Measurements from ENCODE around the gene KNSTRN.

KNSTRN gene

GRCh38 chr15:40407330-40407990 is 24.9 kb downstream of the KNSTRN start:
- DNase-seq, result no peak

- no peak for DNase-seq
These were observed 26.8 kb downstream of the KNSTRN start for GRCh38 chr15:40409366-40409765.

DNA sequence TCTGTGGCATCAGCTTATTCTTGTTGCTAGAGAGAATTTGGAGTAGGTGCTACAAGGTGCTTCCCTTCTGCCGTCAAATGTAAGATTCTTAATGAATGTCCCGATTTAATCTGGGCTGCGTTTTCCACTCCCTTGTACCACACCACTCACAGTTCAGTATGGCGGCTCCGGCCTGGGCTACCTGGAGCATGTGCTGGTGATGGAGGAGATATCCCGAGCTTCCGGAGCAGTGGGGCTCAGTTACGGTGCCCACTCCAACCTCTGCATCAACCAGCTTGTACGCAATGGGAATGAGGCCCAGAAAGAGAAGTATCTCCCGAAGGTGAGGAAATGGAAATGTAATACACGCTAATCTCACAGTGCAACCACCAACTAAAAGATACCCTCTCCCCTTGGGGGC is 28.0 kb downstream of the KNSTRN start:
- DNase-seq, result no peak

DNA sequence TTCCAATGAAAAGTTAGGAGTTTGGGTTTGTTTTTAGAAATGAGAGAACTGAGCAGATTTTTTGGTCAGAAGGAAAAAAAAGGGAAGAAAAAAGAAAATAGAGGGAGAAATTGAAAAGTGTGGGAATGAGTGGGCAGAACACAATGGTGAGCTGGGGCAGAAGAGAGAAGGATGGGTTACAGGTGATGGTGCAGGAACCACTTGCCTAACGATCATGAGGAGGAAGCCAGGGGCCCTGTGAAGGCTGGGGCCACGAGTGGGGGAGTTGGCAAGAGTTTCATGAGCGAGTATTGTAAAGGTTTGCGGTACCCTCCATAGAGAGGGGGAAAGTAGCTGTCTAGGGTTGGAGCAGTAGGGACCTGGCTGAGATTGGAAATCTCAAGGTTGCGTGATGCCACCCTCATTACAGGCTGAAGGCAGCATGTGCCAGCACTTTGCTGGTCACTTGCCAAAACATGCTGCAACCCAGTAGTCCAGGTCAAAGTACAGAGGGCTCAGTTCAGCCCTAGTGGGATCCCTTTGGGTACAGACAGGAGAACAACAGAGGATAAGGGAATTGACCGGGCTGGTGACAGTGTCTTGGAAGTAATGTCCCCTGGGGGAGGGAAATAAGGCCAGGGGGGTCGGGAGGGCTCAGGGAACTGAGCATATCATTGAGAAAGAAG is 29.7 kb downstream of the KNSTRN start:
- no peak for DNase-seq

DNA sequence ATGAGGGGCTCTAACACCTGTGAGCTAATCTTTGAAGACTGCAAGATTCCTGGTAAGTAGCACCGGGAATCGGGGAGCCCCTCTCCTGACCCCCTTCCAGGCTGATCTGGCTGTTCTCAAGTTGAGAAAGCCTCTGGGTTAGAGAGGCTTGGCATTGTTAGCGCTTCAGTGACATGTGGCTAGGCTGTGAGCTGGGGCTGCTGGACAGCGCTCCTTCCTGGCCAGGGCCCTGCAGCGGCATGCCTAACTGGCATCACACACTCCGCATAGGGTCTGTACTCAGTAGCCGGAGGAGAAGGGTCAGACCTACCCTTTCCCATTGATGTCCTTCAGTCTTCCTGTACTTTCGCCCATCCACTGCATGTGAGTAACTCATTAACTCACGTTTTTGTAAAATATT is 30.5 kb downstream of the KNSTRN start:
- no peak for DNase-seq

DNA sequence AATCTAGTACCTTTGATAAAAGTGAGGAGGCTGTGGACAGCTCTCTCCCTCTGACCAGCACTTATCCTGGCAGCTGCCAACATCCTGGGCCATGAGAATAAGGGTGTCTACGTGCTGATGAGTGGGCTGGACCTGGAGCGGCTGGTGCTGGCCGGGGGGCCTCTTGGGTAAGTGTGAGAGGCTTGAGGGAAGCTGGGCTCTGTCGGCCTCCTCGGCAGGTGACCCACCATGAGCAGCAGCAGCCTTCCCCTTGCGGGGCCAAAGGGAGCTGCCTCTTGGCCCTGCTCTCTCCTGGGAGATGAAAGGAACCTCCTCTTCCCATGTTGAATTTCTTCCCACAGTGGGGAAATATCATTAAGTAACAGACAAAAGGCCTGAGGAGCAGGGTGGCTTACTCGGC is 32.3 kb downstream of the KNSTRN start:
- no peak for DNase-seq

GRCh38 chr15:40415226-40415625 is 32.7 kb downstream of the KNSTRN start:
- no peak for DNase-seq

DNA sequence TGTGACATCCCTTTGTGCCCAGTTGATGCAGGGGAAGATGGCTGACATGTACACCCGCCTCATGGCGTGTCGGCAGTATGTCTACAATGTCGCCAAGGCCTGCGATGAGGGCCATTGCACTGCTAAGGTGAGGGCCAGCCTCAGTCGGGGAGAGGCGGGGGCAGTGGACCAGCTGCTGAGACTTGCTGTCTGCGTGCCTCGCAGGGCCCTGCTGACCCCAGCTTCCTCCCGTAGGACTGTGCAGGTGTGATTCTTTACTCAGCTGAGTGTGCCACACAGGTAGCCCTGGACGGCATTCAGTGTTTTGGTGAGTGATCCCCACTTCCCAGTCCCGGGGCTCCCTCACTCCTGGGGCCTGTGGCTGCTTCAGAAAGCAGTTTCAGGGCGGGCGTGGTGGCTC is 33.5 kb downstream of the KNSTRN start:
- no peak for DNase-seq

GRCh38 chr15:40418126-40418525 is 35.6 kb downstream of the KNSTRN start:
- no peak for DNase-seq

DNA sequence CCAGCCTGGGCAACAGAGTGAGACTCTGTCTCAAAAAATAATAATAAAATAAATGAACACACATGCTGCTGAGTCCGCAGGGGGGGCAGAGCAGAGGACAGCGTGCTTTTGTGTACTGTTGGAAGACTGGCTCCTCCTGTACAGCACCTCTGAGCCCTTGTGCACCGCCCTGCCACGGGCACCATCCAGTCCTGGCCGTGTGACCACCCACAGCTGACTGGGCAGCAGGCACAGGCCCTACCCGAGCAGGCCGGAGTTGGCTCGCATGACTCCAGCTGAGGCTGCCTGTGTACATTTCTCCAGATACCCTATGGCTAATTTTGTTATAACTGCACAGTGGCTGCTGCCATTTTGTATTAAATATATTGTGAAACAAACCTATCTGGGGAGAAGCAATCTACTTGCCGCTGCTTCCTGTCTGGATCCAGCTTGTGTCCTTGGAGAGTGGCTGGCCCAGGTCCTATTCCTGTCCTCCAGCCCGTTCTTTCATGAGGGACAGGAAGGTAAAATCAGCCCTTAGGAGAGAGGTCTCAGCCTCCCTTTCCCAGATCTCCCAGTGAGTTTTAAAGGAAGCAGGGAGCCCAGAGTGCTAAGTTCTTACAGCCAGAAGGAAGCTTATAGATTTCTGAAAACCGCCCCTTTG is 37.7 kb downstream of the KNSTRN start:
- no peak for DNase-seq

DNA sequence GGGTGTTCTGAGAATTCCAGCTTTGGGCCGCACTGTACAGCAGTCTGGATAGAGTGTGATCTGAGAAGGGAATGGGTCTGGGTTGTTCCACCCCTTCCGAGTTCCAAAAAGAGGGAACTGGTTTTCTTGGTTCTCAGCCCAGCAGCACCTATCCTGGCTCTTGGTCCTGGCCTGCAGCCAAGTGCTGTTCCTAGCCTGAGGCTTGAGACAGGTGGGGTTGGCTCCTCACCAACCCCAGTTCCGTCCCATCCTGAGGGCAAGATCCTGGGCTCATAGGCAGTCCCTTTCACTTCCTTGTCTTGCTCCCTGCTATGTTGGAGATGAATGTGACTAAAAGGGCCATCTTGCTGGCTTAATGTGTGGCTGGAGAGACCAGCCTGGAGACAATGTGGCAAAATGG is 38.3 kb downstream of the KNSTRN start:
- no peak for DNase-seq

DNA sequence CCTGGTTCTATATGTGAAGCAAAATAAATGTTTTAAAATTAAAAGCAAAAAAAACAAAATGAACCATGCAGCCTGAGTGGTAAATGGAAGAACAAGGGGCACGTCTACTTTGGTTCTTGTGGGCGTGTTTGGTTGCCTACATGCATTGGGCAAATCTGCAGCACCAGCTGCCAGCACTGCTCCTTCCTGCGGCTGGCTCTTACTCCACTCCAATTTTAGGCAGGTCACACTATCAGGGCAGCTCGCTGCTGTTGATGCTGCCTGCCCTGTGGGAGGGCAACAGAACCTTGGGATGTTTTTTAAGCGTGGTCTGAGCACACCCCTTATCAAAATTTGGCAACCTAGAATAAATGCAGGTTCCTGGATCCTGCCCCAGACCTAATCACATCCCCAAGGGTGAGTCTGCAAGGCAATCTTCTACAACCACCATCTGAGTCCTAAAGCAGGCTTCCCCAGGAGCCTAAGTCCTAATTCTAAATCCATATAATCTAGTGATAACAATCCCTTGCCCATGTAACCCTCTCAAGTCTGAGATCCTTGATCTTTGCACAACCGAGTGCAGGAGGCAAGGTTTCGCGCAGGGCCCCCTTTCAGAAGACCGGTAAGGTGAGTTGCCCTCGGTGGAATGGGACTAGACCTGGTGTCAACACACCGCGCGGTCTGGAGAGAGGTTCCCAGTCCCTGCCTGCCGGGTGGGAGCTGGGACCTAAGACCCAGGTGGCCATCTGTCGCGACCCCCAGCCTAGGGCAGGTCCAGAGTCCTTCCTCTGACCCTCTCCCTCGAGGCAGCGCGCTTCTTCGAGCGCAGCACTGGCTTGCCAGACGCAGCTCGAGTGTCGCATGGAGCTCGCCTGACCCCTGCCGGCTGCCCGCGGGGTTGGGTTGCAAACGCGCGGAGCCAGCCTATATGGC is 39.0 kb downstream of the KNSTRN start:
- DNase-seq, result peak; percentile 64

GRCh38 chr15:40424483-40425115 is 42.1 kb downstream of the KNSTRN start:
- no peak for DNase-seq

DNA sequence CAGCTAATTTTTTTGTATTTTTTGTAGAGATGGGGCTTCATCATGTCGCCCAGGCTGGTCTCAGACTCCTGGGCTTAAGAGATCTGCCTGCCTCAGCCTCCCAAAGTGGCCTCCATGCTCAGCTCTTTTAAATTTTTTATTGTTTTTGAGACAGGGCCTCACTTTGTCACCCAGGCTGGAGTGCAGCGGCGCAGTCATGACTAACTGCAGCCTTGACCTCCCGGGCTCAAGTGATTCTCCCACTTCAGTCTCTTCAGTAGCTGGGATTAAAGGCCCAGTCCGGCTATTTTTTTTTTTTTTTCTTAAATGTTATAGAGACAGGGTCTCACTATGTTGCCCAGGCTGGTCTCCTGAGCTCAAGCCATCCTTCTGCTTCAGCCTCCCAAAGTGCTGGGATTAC is 43.2 kb downstream of the KNSTRN start:
- no peak for DNase-seq

- DNase-seq, result no peak
These were observed 44.7 kb downstream of the KNSTRN start for GRCh38 chr15:40427188-40427587.

- no peak for DNase-seq
These were observed 45.7 kb downstream of the KNSTRN start for GRCh38 chr15:40428185-40428584.

- DNase-seq, result no peak
These were observed 46.7 kb downstream of the KNSTRN start for GRCh38 chr15:40429068-40429710.

- DNase-seq, result no peak
These were observed 47.8 kb downstream of the KNSTRN start for GRCh38 chr15:40430271-40430805.

GRCh38 chr15:40435023-40435709 is 52.6 kb downstream of the KNSTRN start:
- DNase-seq, result no peak

GRCh38 chr15:40435710-40436089 is 53.2 kb downstream of the KNSTRN start:
- no peak for DNase-seq

DNA sequence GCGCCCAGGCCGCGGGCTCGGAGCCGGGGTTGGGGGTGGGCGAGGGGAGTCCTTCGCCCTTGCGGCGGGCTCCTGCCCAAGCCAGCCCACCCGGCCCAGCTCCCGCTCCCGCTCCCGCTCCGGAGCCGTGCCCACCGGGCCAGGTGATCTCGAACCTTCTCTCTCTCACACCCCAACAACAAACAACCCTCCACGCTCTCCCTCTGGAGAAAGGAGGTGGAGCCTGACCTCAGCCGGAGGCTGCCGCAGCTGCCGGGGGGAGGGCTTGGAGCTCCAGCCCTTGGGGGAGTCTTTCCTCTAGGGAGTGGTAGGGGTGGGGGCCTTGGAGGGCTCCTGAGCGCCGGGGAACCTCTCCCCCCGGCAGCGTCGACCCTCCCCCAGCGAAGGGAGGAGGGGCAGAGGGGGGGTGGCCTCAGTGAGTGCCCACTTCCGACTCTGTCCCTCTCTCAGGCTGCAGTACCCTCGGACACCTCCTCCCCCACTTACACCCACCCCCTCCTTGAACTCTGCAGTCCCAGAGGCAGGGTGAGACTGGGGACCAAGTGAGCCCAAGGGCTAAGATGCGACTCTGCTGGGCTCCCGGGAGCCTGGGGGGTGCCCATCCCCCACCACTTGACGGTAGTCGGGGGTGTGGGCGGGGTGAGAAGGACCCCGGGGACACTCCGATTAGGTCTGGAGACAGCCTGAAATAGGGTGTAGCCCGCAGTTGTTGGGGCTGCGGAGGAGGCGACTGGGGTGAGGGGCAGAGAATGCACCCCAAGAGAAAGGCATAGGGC is 53.8 kb downstream of the KNSTRN start:
- no peak for DNase-seq

All from EL (cell line).